NCI-H2029 (cell line): ENCODE measurements around the gene COIL.
A peak's percentile ranks its signal among the peaks of the same experiment; 100 is the strongest.
"Not testable (repeated sequence)": the region's sequence is repeated elsewhere in the genome, so short reads cannot be mapped to it uniquely, and the experiment has no call there.

Source experiments
- DNase-seq: peaks from one replicate; lab custom pipeline; 2025; lab: John Stamatoyannopoulos, UW

The COIL gene

DNA sequence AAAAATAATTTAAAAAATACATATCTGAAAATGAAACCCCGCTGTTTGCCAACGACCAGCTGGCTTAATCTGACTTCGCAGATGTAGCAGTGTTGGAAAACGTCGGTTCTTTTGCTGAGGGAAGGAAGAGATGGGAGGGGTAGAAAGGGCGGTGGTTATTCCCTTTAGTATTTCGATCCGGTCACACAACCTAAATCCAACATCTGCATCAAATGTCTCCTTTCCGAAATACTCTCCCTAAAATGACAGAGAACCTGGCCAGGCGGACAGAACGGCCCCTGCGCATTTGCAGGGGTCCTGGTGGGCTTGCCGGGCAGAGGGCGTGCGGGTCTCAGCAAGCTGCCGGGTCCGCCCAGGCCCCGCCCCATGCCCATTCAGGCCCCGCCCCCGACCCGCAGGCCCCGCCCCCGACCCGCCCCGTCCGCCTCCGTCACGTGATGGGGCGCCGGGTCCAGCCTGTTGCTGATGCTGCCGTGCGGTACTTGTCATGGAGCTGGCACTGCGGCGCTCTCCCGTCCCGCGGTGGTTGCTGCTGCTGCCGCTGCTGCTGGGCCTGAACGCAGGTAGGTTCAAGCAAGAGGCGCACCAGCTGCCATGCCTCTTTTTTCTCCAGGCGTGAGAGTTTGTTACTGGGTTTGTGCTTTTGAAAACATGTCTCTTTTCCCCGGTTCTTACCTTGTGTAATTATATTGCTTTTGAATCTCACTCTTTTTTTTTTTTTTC is 17.0 kb upstream of the COIL start, which contains the start of gene SCPEP1:
TSS of gene SCPEP1 (plus strand) at position 459 of the 723 bp plus-strand sequence. CDS start at position 488, 29 bp downstream.
- peak; percentile 51 for DNase-seq

- no peak for DNase-seq
These were observed 16.2 kb upstream of the COIL start for GRCh38 chr17:56976941-56977608.

DNA sequence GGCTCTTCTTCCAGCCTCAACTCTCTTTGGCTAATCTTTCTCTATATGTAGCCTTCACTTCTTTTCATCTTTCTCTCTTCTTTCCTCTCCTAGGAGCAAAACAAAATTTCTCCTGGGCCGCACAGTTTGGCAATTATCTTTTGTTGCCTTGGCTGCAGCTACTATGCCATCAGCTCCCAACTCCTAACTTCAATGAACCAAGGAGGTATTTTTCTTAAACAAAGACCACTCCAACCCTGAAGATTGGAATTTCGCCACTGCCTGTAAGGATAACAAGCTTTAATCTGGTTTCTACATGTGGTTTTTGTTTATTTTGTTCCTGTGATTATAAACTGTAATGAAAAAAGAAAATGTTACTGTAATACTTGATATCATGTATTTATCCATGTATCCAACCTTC is 14.8 kb upstream of the COIL start:
- DNase-seq, result no peak

GRCh38 chr17:56974055-56974454 is 13.2 kb upstream of the COIL start:
- DNase-seq, result no peak

- DNase-seq, result no peak
These were observed 12.7 kb upstream of the COIL start for GRCh38 chr17:56973520-56973919.

DNA sequence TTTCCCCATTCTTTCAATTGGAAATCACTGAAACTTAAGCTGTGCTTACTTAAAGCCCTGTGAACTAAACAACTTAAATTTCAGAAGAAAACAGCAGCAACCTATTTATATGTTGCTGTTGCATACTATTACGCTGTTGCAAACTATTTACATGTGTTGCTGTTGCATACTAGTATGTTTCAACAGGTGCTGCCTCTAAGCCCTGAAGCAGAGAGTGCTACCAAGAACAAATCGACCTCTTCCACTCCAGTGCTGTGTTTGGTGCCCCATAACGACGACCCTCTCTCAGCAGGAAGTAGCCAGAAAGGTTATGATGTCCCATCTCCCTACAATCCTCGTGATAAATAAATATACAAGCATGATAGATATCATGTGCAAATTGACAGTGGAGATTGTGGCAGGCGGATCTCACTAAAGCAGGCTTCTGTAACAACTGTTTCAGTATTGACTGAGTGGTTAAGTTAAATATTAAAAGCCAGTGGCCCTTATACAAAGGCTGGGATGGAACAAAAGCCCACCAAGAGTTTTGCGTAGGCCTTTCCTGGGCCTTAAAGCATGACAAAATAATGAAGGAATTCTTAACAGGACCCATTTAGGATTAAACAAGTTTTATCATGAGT is 11.4 kb upstream of the COIL start:
- DNase-seq, result no peak

DNA sequence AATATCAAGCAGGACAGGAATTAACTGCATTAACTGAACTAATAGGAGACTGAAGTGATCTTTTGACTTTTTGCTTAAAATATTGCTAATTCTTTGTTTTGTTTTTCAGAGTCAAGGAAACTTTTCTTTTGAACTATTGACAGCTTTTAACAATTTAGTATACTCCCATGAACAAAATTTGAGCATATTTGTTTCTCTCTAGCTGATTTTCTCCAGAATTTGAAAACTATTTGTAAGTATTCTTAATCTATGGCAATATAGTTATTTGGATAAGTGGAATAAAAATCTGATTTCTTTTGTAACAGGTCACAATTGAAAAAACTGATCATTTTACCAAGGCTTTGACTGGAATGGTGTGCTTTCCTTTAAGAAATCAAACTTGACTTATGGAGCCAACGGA is 10.1 kb upstream of the COIL start:
- no peak for DNase-seq

GRCh38 chr17:56966338-56966737 is 5.5 kb upstream of the COIL start:
- DNase-seq, result peak; percentile 20

- not testable (repeated sequence) for DNase-seq
These were observed 4.8 kb upstream of the COIL start for GRCh38 chr17:56965681-56966080.

DNA sequence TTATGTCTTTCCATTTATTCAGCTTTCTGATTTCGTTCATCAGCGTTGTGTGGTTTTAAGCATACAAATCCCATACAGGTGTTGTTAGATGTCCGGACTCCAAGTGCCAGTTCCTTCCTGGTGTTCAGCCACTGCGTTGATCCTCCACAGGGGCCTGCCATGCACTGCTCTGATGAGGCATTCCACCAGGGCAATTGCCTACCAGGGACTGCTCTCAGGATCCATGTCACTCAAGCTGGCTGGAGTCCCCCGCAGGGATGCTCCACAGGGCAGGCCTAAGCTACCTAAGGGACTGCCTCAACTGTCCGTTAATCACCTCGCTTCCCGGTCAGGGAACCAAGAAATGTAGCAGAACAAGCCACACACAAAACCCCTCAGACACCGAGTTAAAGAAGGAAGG is 4.4 kb upstream of the COIL start:
- DNase-seq, result not testable (repeated sequence)

DNA sequence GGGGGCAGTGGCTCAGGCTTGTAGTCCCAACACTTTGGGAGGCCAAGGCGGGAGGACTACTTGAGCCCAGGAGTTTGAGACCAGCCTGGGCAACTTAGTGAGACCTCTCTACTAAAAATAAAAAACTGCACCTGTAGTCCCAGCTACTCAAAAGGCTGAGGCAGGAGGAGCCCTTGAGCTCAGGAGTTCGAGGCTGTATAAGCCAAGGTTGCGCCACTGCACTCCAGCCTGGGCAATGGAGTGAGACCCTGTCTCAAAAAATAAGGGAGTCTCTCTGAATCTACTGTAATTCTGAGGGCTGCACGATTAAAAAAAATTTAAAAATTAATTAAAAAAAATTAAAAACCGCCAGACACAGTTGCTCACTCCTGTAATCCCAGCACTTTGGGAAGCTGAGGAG is 3.9 kb downstream of the COIL start:
- no peak for DNase-seq

DNA sequence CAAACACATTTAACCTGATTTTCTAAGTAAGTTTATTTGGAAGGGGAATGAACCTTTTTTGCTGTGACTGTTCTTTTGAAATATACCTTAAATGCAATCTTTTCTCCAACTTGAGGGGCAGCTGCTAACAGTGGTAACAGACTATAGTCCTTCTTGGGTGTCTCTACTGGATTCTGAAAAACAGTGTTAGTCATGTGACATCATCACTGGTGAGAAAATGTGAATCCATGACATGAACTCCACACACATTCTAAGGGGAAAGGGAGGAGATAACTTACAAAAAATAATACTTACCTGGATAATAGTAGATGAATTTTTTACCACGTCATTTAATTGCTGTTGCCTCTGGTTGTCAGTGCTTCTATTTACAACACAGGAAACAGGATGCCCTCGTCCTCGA is 11.3 kb downstream of the COIL start:
- no peak for DNase-seq

GRCh38 chr17:56948491-56948890 is 12.4 kb downstream of the COIL start:
- DNase-seq, result no peak

DNA sequence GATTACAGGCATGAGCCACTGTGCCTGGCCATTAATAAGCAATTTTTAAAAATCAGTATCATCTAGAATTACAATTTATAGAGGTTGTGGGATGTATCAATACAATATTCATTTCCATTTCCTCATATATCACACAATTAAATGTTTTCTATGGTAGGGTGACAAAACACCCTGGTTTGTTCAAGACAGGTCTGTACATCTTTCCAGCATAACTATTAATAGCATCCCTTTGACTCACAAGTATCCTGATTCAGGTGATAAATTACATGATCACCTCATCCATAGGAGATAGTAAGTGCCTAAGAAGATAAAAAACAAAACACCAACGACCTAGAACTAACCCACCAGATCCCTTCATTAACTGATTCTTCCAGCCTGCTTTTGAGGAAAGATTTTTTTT is 13.1 kb downstream of the COIL start:
- DNase-seq, result no peak

- DNase-seq, result no peak
These were observed 14.8 kb downstream of the COIL start for GRCh38 chr17:56945938-56946505.

GRCh38 chr17:56943505-56944125 is 17.2 kb downstream of the COIL start:
- DNase-seq, result no peak

DNA sequence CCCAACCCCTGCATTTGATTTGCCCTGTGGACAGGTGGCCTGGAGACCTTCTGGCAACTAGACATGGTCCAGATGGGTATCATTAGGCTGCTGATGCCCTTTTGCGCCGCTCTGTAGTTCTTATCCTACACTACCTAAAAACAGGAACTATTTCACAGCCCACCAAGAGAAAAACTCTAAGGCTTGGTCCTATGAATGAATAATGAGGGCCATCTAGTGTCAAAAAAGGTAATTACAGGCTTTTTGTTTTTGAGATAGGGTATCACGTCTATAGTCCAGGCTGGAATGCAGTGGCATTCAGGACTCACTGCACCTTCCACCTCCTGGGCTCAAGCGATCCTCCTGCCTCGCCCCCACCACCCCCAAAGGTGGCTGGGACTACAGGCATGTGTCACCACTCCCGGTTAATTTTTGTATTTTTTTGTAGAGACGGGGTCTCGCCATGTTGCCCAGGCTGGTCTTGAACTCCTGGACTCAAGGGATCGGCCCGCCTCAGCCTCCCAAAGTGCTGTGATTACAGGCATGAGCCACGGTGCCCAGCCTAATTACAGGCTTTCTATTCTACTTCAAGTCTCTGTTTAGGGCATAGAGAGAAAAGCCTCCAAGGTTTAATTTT is 20.9 kb downstream of the COIL start:
- DNase-seq, result peak; percentile 16

DNA sequence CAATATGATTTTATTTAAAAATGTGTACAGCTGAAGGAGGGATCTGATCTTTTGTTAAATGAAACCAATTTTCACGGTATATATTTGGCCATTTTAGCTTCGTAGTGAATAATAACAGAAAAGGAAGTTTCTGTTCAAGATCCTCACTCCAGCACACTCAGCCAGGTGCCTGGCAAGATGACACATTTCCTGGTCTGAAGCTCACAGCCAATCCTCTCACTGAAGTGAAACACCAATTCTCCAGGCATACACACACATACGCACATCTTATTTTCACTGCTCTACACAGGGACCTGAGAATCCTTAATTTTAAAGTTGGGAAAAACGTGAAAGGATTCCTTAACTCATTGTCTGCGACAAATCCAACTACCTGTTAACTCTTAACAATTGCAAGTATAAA is 22.6 kb downstream of the COIL start:
- DNase-seq, result not testable (repeated sequence)

DNA sequence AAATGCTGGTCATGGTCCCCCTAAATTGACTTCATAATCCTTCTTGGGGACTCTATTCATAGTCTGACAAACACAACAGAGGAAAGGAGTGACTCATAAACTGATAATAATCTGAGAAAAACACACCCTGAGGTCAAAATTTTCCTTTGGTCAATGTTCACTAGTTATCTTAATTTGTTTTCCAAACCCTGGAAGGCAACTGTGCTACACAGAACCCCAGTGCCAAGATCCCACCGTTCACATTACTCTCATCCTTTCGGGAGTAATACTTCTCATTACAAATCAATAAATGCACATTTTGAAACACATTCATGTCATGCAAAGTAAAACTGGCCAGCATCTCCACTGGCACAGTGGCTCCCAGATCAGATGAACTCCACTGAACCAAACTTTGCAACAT is 23.2 kb downstream of the COIL start:
- DNase-seq, result no peak

GRCh38 chr17:56936697-56937322 is 24.0 kb downstream of the COIL start:
- no peak for DNase-seq

GRCh38 chr17:56935461-56935860 is 25.4 kb downstream of the COIL start:
- DNase-seq, result no peak

DNA sequence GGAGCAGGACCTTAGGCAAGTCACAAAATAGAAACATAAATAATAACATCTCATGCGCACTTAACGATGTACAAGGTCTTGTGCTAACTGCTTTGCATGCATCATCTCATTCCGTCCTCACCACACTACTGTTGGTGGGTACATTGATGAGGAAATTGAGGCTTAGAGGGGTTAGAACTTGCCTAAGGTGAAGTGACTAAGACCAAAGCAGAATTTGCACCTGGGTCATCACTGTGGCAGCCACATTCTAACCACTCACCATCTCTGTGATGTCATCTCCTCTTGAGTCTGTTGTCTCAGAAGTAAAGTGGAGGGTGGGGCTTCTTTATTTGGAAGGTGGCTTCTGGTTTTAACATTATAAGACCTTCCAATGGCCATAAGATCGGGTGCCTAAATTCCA is 26.6 kb downstream of the COIL start:
- no peak for DNase-seq
